CD4-positive, alpha-beta T cell treated with Interleukin-4 for 4 hours (primary cell): ENCODE measurements around the gene ABO.
A peak's percentile ranks its signal among the peaks of the same experiment; 100 is the strongest.
"Not testable (repeated sequence)": the region's sequence is repeated elsewhere in the genome, so short reads cannot be mapped to it uniquely, and the experiment has no call there.

Source experiments
- DNase-seq: peaks from one replicate; pipeline ENCODE4 v3.0.0-alpha.2; 2020

The ABO gene

DNA sequence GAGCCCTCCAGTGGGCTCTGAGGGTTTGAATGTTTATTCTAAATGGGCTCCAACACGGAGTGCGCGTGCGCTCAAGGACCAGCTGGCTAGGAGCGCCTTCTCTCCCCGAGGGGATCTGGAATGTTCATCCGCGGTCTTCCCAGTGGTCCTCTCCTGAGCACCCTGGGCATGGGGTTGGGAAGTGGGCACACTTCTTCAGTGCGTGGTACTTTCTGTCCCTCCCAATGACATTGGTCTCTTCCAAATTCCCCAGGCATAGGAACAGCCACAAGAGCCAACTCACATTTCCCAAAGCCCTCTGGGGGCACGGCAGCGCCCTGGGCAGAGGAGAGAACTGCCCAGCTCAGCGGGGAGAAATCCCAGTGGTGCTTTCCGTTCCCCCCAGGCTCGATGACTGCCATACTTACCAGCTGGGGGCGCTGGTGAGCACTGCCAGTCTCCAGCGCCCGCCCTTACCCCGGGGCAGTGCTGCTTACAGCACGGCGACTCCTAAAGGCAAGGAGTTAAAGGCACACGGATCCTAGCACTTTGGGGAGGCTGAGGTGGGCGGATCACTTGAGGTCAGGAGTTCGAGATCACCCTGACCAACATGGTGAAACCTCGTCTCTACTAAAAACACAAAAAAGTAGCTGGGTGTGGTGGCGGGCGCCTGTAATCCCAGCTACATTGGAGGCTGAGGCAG is 36.0 kb downstream of the ABO start:
- peak; percentile 34 for DNase-seq

DNA sequence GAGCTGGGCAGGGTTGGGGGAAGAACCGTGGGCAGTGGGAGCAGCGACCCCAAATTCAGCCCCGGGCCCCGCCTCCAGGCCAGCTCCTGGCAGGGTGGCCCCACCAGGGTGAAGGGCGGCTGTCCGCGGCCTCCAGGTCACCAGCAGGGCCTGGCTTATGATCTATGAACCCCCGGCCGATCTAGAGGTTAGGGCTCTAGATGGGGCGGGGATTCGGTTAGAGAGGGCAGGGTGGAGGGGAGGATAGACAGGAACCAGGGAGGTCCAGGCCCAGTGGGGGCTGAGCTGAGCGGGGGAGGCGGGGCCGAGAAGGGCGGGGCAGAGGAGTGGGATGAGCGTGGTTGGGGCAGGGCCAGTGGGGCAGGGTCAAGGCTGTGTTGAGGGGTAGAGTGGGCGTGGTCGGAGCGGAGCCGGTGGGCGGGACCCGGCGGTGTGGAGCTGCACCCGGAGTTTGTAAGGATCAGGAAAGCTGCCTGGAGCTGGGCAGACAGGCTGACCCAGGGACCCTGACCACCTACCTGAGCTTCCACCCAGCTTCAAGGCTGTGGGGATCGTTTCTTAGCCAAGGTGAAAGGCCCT is 36.6 kb downstream of the ABO start:
- peak; percentile 8 for DNase-seq

DNA sequence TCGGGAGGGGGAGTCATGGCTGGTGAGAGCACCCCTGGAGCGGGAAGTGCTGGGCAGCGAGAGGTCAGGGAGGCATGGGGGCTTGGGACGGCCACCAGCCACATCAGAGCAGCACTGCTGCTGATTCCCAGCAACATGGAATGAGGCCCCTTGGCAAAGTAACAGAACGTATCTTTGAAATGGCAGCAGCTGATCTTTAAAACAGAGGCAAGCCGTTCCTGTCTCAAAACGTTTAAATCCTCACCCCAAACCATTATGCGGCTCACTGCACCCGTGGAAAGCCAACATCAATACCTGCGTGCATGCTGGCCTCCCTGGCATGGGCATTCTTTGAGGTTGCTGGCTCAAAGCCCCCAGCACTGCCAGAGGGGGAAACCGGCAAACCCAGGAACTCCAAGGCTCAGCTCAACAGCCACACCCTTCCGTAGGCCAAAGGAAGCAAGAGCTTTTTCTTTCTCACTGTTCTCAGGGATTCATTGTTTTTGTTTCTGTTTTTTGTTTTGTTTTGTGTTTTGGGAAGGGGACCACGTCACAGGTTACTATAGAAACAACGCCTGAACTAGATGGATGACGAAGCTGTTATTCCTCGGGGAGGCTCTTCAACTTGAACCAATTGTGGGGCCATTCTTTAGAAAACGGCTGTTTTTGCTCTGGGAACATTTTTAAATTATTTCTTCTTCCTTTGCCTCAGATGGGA is 37.8 kb downstream of the ABO start:
- no peak for DNase-seq

DNA sequence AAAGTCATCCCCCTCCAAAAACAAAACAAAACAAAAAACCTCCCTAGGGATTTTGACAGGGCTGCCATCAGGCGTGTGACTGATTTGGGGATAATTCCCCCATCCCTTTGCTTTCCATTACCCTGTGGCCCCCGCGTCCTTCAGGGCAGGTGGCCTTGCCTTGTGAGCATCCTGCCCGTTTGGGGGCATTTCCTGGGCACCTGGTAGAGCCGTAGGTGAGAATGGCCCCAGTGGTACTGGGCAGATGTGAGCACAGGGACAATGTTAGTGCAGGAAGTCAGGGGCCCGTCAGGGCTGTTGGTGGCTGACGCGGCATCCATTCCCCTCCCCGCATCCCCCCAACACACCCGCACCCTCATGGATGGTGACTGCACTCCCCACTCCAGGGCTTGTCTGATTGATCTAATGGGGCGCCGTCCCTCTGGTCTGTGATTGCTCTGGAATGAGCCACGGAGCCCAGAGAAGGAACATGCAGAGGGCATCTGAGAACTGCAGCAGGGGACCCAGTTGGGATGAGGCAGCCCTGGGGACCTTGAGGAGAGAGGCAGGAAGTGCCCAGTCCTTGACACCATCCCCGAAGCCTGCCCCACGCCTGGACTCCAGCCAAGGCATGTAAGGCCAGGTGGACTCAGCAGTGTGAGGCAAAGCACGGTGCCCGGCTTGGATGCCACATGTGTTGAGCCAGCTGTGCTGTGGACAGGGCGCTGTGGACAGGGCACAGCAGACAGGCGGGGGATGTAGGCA is 38.5 kb downstream of the ABO start:
- not testable (repeated sequence) for DNase-seq

DNA sequence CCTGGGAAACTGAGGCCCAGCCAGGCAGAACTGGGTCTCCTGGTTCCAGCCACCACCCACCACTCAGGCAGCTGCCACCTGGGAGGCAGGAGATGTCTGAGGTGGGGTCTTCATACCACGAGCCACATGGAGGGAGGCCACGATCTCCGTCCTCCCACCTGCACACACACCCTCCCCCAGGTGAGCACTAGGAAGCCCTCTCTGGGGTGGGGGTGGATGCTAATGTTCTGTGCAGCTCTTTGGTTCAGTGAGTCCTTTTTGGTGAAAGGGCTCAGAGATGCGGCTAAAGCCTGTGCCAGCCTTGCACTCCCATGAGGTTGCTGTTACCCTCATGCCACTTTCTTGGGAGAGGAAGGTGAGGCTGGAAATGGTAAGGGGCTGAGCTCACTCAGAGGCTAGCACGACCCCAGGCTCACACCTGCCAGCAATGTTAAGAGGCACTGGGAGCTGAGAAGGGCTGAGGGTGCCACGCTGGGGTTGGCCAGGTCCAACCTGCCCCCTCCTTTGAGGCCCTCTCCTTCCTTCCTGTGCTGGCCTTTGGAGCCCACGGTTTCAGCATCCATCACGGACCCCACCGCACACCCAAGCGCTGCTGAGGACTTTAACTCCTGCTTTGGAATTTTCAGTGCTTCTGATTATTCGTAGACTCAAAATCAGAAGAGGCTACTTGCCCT is 39.3 kb downstream of the ABO start:
- no peak for DNase-seq

DNA sequence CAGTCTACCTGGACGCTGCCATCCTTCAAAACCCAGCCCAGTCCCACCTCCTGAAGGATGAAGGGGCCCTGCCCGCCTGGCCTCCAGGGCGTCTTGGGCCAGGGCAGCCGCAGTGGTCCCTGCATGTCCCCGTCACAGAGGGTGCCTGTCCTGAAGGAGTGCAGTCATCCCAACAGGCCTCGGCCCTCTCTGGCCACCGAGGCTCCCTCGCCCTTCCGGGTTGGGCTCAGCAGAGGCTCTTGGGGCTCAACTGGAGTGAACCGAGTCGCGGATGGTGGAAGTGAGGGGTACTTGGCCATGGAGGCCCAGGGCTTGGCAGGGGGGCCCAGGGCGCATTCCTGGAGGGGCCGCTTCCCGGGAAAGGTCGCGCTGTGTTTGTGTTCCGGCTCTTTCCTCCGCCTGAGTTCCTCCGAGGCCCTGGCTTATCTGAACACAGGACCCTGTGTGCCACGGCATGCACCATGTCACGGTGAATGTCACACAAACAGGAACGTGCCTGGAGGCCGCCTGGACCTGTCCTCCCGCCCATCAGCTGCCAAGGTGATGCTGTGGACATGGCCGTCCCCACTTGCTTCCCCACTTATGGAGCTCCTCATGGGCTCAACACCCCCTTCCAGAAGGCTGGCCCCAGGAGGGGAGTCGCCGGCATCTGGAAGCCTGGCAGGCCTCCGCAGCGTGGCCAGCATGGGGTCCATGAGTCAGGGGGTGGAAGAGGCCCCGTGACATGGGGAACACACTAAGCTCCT is 40.3 kb downstream of the ABO start:
- DNase-seq, result no peak

DNA sequence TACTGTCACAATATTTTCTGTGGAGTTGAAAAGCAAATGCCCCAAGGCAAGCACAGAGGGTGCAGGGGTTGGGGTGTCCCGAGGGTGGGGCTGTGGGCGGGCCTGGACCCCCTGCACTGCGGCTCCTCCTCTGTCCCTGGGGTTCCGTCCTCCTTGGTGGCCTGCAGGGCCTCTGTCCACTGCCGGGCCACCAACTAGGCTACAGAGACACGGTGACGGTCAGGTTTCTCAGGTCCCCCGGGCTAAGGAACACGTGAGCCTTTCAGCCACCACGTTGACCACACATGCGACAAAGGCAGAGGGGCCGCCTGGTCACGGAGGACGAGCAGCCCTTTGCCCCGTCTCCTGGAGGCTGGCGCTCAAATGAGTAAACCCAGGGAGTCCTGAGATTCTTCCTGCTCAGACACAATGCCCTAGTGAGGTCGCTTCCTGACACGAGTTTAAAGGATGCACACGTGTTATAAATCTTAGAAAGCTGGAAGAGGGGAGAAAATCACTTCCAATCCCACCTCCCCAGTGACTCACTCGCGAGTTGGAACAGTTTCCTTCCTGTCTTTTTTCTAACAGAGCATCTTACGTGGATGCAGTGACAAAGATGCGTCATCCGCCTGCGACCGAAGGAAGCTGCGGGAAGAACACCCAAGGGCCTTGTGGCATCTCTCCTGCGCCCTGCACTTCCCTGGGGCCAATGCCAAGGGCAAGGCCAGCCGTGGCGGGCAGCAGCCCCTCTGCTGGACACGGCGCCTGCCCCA is 41.1 kb downstream of the ABO start:
- no peak for DNase-seq

DNA sequence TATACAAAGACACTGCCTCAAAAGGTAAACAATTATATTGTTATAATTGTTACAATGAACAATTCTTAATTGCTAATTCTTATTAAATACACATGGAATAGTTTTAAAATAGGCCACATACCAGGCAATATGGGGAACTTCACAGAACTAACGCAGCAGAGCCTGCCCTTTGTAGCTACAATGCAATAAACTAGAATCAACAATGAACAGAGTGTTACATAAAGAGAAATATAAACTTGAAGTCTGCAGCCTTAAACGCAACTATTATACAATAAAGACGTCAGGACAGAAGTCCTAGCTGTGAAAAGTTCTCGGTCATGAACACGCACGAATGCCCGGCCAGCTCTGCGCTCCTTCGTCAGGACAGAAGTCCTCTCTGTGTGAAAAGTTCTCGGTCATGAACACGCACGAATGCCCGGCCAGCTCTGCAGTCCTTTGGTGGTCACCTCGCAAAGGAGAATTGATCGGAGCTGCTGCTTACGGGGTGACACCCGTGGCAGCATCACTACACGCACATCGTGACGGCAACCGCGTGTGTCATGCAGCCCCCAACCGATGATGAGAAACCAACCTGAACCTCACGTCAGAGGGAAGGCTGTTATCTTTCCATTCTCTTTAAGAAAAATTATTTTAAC is 43.0 kb downstream of the ABO start:
- DNase-seq, result not testable (repeated sequence)

DNA sequence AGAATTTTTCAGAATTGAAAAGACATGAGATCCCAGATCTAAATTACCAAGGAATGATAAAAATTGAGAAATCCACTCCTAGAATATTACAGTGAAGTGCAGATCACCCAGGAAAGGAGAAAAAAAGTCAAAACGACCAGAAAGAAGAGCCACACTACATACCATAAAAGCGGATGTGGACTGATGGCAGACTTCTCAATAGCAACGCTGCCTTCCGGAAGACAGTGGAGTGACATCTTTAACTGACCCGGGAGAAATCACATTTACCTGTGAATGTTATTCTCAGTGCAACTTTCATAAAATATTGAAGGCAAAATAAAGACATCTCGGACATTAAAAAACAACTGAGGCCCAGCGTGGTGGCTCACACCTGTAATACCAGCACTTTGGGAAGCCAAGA is 44.5 kb downstream of the ABO start:
- not testable (repeated sequence) for DNase-seq

DNA sequence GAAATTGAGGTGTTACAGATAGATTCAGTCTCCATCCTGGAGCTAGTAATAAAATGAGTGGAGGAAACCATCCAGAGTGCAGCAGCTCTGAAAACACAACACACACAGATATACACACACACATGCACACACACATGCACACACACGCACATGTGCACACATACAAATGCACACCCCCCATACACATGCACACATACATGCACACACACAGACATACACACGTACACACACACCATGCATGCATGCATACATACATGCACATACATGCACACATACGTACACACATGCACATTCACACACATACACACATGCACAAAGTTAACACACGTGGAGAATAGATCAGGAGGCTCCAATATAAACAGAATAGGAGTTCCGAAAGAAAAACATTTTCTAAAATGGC is 44.9 kb downstream of the ABO start:
- no peak for DNase-seq

DNA sequence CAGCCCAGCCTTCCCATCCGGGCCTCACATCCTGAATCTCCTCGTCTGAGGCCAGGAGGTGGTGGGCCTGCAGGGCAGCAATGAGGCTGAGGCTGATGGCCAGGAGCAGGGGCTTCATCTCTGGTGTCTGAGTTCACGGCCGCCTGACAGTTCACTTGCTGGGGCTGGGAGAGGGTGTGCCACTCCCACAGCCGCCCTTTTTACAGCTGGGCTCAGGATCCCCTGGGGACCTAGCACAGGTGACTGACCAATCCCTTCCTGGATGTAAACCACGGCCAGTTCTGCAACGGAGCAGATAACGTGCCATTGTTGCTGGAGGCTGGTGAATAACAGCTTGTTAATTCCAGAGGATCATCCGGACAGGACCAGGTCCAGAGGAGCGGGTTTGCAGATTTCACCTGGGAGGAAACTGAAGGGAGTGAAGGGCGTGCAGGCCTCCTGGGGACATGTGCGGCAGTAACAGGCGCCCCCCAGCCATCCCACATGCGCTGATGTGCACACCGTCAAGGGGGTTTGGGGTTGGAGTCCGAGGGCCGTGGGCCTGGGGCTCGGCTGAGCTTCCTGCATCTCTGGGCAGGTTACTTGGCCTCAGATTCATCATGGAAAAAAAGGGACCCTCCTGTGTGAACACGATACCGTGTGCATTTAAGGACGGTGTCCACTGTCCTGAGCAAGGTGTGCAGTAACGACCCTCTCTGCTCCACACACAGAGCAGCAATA is 46.4 kb downstream of the ABO start:
- not testable (repeated sequence) for DNase-seq

DNA sequence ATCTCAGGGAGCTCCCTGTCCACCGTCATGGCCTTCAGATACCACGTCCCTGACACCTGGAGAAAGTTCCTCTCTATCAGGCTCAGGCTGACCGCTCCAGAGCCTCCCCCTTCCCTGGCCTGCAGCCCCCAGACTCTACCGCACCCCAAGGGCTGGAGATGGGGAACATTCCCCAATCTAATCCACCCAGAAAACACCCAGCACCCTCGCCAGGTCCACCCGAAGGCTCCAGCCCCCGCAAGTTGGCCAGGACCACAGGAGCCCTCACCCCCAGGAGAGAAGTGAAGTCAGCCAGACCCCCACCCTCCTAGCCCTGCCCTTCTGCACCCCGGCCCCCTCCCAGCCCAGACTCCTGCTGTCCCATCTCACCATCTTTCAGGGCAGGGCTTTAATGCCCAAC is 47.0 kb downstream of the ABO start:
- not testable (repeated sequence) for DNase-seq

DNA sequence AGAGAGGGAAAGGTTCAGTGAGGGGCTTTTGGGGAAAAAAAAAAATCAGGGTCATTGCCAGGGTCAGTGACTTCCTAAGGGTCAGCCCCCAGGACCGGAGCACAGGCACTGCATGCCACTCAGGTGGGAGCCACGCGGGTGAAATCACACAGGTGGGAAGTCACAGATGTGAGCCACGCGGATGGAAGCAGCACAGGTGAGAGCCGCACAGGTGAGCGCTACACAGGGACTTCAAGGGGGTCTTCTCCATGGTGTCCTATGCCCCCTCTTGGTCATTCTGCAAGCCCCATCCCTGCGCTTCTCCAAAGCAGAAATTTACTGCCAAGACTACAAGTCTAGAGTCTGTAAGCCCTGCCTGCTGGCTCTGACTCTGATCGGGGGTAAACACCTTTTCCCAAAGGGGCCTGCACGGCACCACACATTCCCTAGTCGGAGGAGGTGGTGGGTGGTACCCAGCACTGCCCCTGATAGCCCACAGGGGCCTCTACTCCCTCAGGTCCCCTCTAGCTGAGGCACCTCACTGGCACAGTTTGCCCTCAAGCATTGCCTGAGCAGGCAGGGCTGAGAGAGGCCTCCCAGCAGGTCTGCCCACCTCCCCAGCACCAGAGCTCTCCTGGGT is 47.6 kb downstream of the ABO start:
- no peak for DNase-seq

DNA sequence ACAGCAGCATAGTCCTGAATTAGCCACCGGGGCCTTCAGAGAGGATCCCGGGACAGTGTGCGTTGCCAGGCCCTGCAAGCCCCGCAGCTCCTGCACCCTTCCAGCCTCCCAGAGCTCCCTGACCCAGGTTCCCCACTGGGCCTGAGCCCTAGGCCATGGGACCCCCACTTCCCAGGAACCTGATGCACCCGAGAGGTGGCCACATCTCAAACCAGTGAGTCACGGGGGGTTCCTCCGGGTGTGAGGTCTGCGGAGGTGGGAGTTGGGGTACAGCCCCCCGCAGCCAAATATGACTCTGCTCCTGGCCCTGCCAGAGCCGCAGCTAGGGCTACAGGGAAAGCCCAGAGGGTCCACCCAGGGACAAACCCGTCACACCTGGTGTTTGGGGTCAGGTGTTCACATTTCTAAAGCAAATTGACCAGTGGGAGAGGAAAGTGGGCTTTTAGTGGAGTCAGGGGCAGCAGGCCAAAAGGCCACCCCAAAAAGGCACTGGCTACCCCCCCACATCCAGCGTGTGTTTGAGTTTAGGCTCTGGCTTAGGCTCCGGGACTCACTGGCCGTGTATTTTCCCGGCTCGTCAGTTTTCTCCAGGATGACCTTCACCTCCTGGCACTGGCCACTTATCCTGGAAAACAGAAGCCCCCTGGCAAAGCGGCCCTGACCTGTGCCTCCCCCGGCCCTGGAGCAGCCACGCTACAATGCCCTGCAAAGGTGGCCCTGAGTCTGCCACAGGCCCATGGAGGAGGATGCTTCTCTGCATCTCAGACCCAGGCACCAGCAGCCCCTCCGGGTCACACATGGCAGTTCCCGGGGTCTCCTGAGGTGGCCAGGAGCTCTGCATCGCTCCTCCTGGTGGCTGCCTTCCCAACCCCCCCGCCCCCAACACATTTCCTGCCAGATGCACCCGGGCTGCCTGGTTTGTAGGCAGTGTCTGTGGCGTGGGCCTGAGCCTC is 48.5 kb downstream of the ABO start:
- DNase-seq, result no peak

DNA sequence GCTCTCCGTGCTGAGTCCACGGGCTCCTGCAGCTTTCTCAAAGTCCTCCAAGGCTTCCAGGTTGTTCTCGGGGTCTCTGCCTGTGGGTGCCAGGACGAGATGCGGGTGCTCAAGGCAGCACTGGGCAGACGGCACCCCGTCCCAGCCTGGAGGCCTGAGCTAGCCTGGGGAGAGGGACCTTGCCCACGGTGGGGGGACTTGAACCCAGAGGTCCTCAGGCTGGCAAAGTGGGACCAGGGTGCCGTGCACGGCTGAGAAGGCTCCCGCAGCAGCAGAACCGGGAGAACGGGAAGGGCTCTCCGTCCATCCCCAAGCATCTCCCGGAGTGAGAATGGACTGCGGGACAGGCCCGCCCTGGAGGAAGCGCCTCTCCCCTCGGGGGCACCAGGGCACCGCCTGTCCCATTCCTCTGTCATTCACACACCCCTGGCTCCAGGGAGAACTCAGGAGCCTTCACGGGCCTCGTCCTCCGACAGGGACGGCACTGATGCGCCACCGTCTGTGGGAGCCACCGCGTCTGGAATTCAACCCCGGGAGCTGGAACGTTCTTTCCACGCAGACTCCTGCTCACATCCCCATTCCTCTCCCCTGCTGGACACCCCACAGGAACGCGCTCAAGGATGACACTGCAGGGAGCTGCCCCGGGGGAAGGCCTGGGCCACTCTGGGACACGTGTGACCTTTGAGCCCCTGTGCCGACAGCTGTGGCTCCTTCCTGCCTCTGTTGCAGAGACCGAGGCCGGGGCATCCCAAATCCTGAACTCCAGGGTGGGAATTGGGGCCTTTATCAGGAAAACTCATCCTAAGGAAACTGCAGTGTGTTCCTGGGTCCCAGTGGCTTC is 49.6 kb downstream of the ABO start:
- DNase-seq, result no peak

DNA sequence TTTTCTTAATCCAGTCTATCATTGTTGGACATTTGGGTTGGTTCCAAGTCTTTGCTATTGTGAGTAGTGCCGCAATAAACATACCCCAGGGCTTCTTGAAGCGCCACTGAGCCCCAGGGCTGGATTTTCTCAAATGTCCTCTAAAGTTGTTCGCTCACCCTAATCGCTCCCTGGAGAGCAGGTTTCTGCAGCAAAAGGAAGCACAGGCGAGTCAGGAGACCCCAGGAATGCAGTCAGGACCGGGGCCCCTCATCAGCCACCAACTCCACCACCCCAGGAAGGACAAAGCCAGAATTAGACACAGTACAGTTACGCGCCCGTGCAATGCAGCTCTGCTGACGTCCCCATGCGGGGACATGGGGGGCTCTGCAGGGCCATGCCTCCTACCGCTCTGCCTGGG is 50.2 kb downstream of the ABO start:
- no peak for DNase-seq

DNA sequence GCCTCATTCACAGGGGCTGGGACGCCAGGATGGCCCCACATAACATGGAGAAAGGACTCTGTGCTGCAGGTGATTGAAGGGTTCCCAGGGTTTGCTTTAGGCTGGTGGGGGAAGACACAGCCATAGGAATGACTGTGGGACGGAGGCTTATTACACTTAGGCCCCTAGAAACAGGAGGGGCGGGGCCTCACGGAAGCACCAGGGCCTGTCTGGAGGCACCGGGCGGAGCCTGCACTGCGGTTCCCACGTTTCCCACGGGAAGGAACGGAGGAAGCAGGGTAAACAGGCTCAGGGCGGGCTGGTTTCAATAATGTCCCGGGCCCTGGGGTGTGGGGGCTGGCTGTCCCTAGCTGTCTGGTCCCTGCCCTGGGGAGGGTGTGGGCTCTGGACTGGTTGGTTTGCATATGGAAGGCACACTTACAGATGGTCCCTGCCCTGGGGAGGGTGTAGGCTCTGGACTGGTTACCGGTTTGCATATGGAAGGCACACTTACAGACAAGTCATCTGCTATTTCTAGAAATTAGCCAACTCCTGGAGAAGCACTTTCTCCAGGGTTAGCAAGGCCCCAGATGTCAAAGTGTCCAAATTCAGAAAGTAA is 51.7 kb downstream of the ABO start:
- not testable (repeated sequence) for DNase-seq
